MM.1S (cell line): ENCODE results near the gene CREBBP.

Experiments used
- DNase-seq: peaks from one replicate; pipeline ENCODE4 v3.0.0-alpha.2; 2015
- H2AFZ ChIP-seq: fragments of 300-600 bp; sonication (generic); 2 replicates; pipeline ENCODE4 v1.6.0; 2016; ENCODE audit warnings: antibody characterized with exemption, low read length
- H3F3A ChIP-seq: fragments of 300-600 bp; sonication (generic); 2 replicates; pipeline ENCODE4 v1.6.1; 2016; ENCODE audit warnings: mild to moderate bottlenecking, antibody characterized with exemption, low read length, moderate library complexity, mixed read lengths; ENCODE audit not compliant: insufficient read depth
- H3K27ac ChIP-seq: fragments of 300-600 bp; sonication (generic); 2 replicates; pipeline ENCODE4 v1.5.1; 2016; ENCODE audit warnings: mild to moderate bottlenecking, low read length
- H3K27me3 ChIP-seq: fragments of 300-600 bp; sonication (generic); replicated peaks from 2 replicates; pipeline ENCODE4 v1.6.0; 2016; ENCODE audit warnings: low read length; ENCODE audit not compliant: insufficient read depth
- H3K36me3 ChIP-seq: fragments of 300-600 bp; sonication (generic); replicated peaks from 2 replicates; pipeline ENCODE4 v1.6.1; 2016; ENCODE audit warnings: mild to moderate bottlenecking, low read length, mixed read lengths; ENCODE audit not compliant: insufficient read depth
- H3K4me1 ChIP-seq: fragments of 300-600 bp; sonication (generic); 2 replicates; pipeline ENCODE4 v1.6.1; 2016; ENCODE audit warnings: low read length, mixed read lengths
- H3K4me2 ChIP-seq: fragments of 300-600 bp; sonication (generic); 2 replicates; pipeline ENCODE4 v1.6.0; 2016; ENCODE audit warnings: low read depth, low read length
- H3K4me3 ChIP-seq: fragments of 300-600 bp; sonication (generic); 2 replicates; pipeline ENCODE4 v1.5.1; 2016; ENCODE audit warnings: low read length, mixed read lengths
- H3K79me2 ChIP-seq: fragments of 300-600 bp; sonication (generic); 2 replicates; pipeline ENCODE4 v1.6.1; 2016; ENCODE audit warnings: mixed run types, low read length, mixed read lengths
- H3K9ac ChIP-seq: fragments of 300-600 bp; sonication (generic); 2 replicates; pipeline ENCODE4 v1.6.1; 2016; ENCODE audit warnings: low read length, mixed read lengths
- H3K9me2 ChIP-seq: fragments of 300-600 bp; sonication (generic); replicated peaks from 2 replicates; pipeline ENCODE4 v1.6.1; 2016; ENCODE audit warnings: mild to moderate bottlenecking, low read length, mixed read lengths; ENCODE audit not compliant: insufficient read depth
- H3K9me3 ChIP-seq: fragments of 300-600 bp; sonication (generic); replicated peaks from 2 replicates; pipeline ENCODE4 v1.6.1; 2016; ENCODE audit warnings: mild to moderate bottlenecking, low read length, mixed read lengths; ENCODE audit not compliant: insufficient read depth
- H4K20me1 ChIP-seq: fragments of 300-600 bp; sonication (generic); 2 replicates; pipeline ENCODE4 v1.6.1; 2016; ENCODE audit warnings: mild to moderate bottlenecking, low read length, moderate library complexity, mixed read lengths; ENCODE audit not compliant: insufficient read depth
- EZH2 ChIP-seq: fragments of 300-600 bp; sonication (generic); optimal IDR thresholded peaks from 2 replicates; pipeline ENCODE3; 2017; ENCODE audit warnings: low read depth, mild to moderate bottlenecking, antibody characterized with exemption, low read length, mixed read lengths
- EZH2phosphoT487 ChIP-seq: fragments of 300-600 bp; sonication (generic); IDR thresholded peaks from 2 replicates; pipeline ENCODE4 v1.6.1; 2018; ENCODE audit warnings: antibody characterized with exemption, low read length
- TF ChIP-seq, protein P1 (sequence below): fragments of 300-600 bp; sonication (generic); IDR thresholded peaks from 2 replicates; pipeline ENCODE4 v1.5.1; 2016; ENCODE audit warnings: antibody characterized with exemption, low read length, mixed read lengths

Gene CREBBP

DNA sequence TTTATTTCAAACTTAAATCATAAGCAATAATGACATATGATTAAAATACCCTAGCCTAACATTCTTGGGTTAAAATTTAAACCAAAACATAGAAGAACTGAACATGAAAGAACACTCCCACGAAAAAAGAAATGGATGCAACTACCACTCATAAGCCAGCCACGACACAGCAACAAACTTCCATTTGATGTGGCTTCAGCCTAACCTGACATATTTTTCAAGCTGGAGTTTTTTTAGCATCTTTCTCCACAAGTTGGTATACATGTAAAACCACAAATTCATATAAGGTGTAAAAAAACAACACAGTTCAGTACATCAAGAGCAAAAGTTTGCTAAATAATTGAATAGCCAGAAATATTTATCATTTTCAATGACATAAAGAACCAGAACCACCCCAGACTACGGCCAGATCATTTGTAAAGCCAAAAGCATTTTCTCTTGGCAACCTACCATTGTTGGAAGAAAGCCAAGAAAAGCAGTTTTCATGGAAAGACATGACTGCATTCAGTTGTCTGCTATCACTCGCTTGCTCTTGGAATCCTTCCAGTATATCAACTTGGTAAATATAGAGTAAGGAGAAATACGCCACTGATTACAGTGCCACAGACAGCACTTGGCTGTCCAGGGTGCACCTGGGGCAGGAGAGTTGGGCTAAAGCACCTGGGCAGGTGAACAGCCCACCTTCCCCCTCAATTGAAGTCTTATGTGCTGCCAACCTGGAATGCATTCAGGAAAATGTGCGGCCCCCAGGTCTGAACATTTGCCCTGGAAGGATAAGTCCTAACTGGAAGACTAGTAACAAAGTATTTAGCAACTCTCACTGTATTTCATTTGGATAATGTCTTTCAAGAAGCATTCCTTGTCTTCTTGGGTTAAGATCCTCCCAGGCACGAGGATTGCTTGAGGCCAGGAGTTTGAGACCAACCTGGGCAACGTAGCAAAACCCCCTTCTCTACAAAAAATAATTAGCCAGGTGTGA lies 60.5 kb downstream of the CREBBP start:
- H2AFZ ChIP-seq, result no peak overlapping the region
- H3K4me1 ChIP-seq, result no peaks in the 10 kb centered on the region
- H3K79me2 ChIP-seq, result peaks cover 100% of the 10 kb centered on the region
- no peaks in the 10 kb centered on the region for H3F3A ChIP-seq
- TF ChIP-seq, protein P1, sequence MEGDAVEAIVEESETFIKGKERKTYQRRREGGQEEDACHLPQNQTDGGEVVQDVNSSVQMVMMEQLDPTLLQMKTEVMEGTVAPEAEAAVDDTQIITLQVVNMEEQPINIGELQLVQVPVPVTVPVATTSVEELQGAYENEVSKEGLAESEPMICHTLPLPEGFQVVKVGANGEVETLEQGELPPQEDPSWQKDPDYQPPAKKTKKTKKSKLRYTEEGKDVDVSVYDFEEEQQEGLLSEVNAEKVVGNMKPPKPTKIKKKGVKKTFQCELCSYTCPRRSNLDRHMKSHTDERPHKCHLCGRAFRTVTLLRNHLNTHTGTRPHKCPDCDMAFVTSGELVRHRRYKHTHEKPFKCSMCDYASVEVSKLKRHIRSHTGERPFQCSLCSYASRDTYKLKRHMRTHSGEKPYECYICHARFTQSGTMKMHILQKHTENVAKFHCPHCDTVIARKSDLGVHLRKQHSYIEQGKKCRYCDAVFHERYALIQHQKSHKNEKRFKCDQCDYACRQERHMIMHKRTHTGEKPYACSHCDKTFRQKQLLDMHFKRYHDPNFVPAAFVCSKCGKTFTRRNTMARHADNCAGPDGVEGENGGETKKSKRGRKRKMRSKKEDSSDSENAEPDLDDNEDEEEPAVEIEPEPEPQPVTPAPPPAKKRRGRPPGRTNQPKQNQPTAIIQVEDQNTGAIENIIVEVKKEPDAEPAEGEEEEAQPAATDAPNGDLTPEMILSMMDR, result no peak
- TF ChIP-seq EZH2phosphoT487, result no peak
- no peak for TF ChIP-seq EZH2
- H3K9me3 ChIP-seq, result no peaks in the 10 kb centered on the region
- no peak overlapping the region for H3K27ac ChIP-seq
- H3K9ac ChIP-seq, result no peak overlapping the region
- DNase-seq, result no peak
- peaks cover 50% of the 10 kb centered on the region for H4K20me1 ChIP-seq
- H3K27me3 ChIP-seq, result no peaks in the 10 kb centered on the region
- H3K4me3 ChIP-seq, result no peak overlapping the region
- H3K36me3 ChIP-seq, result no peaks in the 10 kb centered on the region
- H3K4me2 ChIP-seq, result no peak overlapping the region
- H3K9me2 ChIP-seq, result no peaks in the 10 kb centered on the region

DNA sequence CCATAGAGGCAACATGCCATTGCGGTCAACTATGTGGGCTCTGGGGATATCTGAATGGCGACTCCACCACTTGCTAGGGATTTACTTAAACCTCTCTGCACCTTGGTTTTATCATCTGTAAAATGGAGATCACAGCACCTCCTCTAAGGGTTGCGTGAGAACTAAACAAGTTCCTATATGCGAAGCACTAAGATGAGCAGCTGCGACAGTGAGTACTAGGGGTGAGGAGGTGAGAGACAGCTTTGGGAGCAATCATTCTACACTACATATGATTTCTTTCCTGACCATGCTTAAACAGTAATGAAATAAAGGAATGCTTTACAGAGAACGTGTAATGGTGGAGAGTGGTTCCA lies 61.4 kb downstream of the CREBBP start:
- Histone ChIP-seq H2AFZ (no peak overlapping the region), H3K9me2 (no peaks in the 10 kb centered on the region), H3K27ac (no peak overlapping the region), H3K79me2 (peaks cover 100% of the 10 kb centered on the region), H3K9me3 (no peaks in the 10 kb centered on the region), H3K4me3 (no peak overlapping the region), H3F3A (no peaks in the 10 kb centered on the region), H3K4me1 (no peaks in the 10 kb centered on the region), H3K9ac (no peak overlapping the region), H3K4me2 (no peak overlapping the region), H4K20me1 (peaks cover 53% of the 10 kb centered on the region), H3K27me3 (no peaks in the 10 kb centered on the region), H3K36me3 (no peaks in the 10 kb centered on the region)
- DNase-seq, result no peak
- TF ChIP-seq EZH2phosphoT487, result no peak
- TF ChIP-seq, protein P1, result no peak
- no peak for TF ChIP-seq EZH2

DNA sequence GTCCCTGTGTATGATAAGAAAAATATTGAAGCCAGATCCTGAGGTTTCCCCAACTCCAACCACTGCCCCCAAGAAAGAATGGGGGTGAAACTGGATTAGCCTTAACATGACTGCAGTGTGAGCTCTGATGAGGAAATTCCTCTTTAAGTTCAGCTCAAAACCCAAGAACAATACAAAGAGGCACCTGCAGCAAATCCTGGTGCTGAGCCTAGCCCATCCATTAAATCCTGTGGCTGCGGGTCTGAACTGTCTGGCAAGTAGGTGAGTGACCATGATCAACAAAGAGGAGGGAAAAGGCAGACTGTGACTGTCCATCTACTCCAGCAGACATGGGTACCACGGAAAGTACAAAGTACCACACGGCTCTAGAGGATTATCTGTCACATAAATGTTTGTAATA lies 64.2 kb downstream of the CREBBP start:
- H3K4me2 ChIP-seq, result no peak overlapping the region
- no peaks in the 10 kb centered on the region for H3K4me1 ChIP-seq
- H3F3A ChIP-seq, result no peaks in the 10 kb centered on the region
- no peak overlapping the region for H3K27ac ChIP-seq
- H3K4me3 ChIP-seq, result no peak overlapping the region
- H2AFZ ChIP-seq, result no peak overlapping the region
- peaks cover 100% of the 10 kb centered on the region for H3K79me2 ChIP-seq
- no peaks in the 10 kb centered on the region for H3K9me2 ChIP-seq
- peaks cover 53% of the 10 kb centered on the region for H4K20me1 ChIP-seq
- H3K9me3 ChIP-seq, result no peaks in the 10 kb centered on the region
- no peak for DNase-seq
- no peaks in the 10 kb centered on the region for H3K36me3 ChIP-seq
- H3K27me3 ChIP-seq, result no peaks in the 10 kb centered on the region
- TF ChIP-seq EZH2phosphoT487, result no peak
- no peak for TF ChIP-seq EZH2
- TF ChIP-seq, protein P1, result no peak
- no peak overlapping the region for H3K9ac ChIP-seq
